ENCODE measurements around the gene KHDC1.

GRCh38 chr6:73302339-73302738, 39.3 kb upstream of the KHDC1 start:
- TF ChIP-seq YY1 (IDR thresholded peaks at IDR 0.05; ENCODE audit: insufficient read depth, insufficient read length) (no peak), ZNF274 (IDR thresholded peaks at IDR 0.05; ENCODE audit: low read depth, low read length) (no peak)
